A549 (cell line): ENCODE data around the gene CCDC197. TPM values are rescaled to one million over a fixed set of nuclear protein-coding genes. Genes with fewer than 3 reads are reported as not detected.

Source experiments
- ATAC-seq, 2 experiments: fragments of 200-7000 bp in 1 of 2; fragments of >200 bp in 1 of 2; cut with Nextera tagmentation in 1 of 2; cut with Tn5 transposase in 1 of 2; 3 replicates each; pipeline versions ENCODE4 v1.8.0 to v1.9.1; 2018 to 2020; ENCODE audit warnings: mild to moderate bottlenecking in 1 of 2, moderate library complexity in 1 of 2
- CTCF ChIA-PET: fragments of 300-600 bp; sonication (Branson Sonifier 250); formaldehyde crosslinking; extraction: SDS; loops from one replicate; lab custom pipeline; 2021; ENCODE audit warnings: antibody characterized with exemption, inconsistent platforms; lab: Yijun Ruan, JAX
- POLR2A ChIA-PET: fragments of 350-600 bp; formaldehyde crosslinking; extraction: SDS; loops from one replicate; lab custom pipeline; 2021; ENCODE audit warnings: antibody characterized with exemption, inconsistent platforms; lab: Yijun Ruan, JAX
- DNase-seq, 2 experiments: peaks; one replicate each; pipeline versions ENCODE4 v3.0.0 to v3.0.0-alpha.2; 2011 to 2016; ENCODE audit warnings: low read depth in 1 of 2, low spot score in 1 of 2
- FAIRE-seq: peaks from 2 replicates; lab custom pipeline; 2011; peaks lifted over from hg19 to GRCh38; lab: Jason Lieb, UNC
- H3K27ac ChIP-seq, 2 experiments: fragments of >200 bp; sonication (Bioruptor Twin); formaldehyde crosslinking; 3 replicates each; pipeline ENCODE4 v1.5.1; 2016 to 2017
- H3K4me1 ChIP-seq: fragments of >200 bp; sonication (Bioruptor Twin); formaldehyde crosslinking; 3 replicates; pipeline ENCODE4 v1.6.1; 2016
- H3K4me2 ChIP-seq: fragments of >200 bp; sonication (Bioruptor Twin); formaldehyde crosslinking; 3 replicates; pipeline ENCODE4 v1.6.1; 2016
- H3K4me3 ChIP-seq: fragments of >200 bp; sonication (Bioruptor Twin); formaldehyde crosslinking; 3 replicates; pipeline ENCODE4 v1.5.1; 2016
- H3K9me3 ChIP-seq: fragments of >200 bp; sonication (Bioruptor Twin); formaldehyde crosslinking; 3 replicates; pipeline ENCODE4 v1.6.1; 2016
- CBX8 ChIP-seq: fragments of 200-600 bp; sonication (generic); IDR thresholded peaks from 2 replicates; pipeline ENCODE4 v1.6.1; 2016
- CHD2 ChIP-seq: fragments of 150-350 bp; IDR thresholded peaks from 2 replicates; pipeline ENCODE4 v1.6.1; 2014; ENCODE audit warnings: low read length; ENCODE audit not compliant: partially characterized antibody
- CHD4 ChIP-seq: fragments of 200-600 bp; sonication (generic); IDR thresholded peaks from 2 replicates; pipeline ENCODE4 v1.6.1; 2016; ENCODE audit warnings: antibody characterized with exemption, mild to moderate bottlenecking, borderline replicate concordance
- EHF ChIP-seq: fragments of 250-450 bp; sonication (Bioruptor Pico); IDR thresholded peaks from 2 replicates; pipeline ENCODE4 v1.5.0; 2020; ENCODE audit warnings: mild to moderate bottlenecking
- EP300 ChIP-seq, 2 experiments: fragments of >200 bp; sonication (Bioruptor Twin); formaldehyde crosslinking; IDR thresholded peaks; 2 replicates in 1 of 2; 3 replicates in 1 of 2; pipeline ENCODE4 v1.6.1; 2016 to 2017
- FOXS1 ChIP-seq: fragments of 250-450 bp; sonication (Bioruptor Pico); IDR thresholded peaks from 2 replicates; pipeline ENCODE4 v1.5.0; 2020; ENCODE audit warnings: mild to moderate bottlenecking, moderate library complexity
- HDAC2 ChIP-seq: fragments of 200-600 bp; sonication (generic); IDR thresholded peaks from 2 replicates; pipeline ENCODE4 v1.6.1; 2016
- HES2 ChIP-seq: fragments of >200 bp; sonication (Bioruptor Twin); formaldehyde crosslinking; IDR thresholded peaks from 2 replicates; pipeline ENCODE4 v1.6.1; 2016
- HOXA7 ChIP-seq: fragments of 250-450 bp; sonication (Bioruptor Pico); IDR thresholded peaks from 2 replicates; pipeline ENCODE4 v1.5.0; 2020; ENCODE audit warnings: mild to moderate bottlenecking, moderate library complexity
- MAZ ChIP-seq: fragments of 150-350 bp; IDR thresholded peaks from 2 replicates; pipeline ENCODE4 v1.6.1; 2014; ENCODE audit warnings: antibody characterized with exemption, low read depth, low read length, borderline replicate concordance
- MYC ChIP-seq: IDR thresholded peaks from 2 replicates; pipeline ENCODE4 v1.6.1; 2012; ENCODE audit warnings: mild to moderate bottlenecking, inconsistent platforms, low read length, improper control_type of control experiment, borderline replicate concordance
- NPAS2 ChIP-seq: fragments of 250-450 bp; sonication (Bioruptor Pico); IDR thresholded peaks from 2 replicates; pipeline ENCODE4 v1.8.0; 2022; ENCODE audit warnings: mild to moderate bottlenecking, moderate library complexity, borderline replicate concordance
- PHF8 ChIP-seq: fragments of 200-600 bp; sonication (generic); IDR thresholded peaks from 2 replicates; pipeline ENCODE4 v1.6.1; 2016; ENCODE audit warnings: low read depth, mild to moderate bottlenecking, antibody characterized with exemption, moderate library complexity, borderline replicate concordance
- POLR2A ChIP-seq: IDR thresholded peaks from 2 replicates; pipeline ENCODE4 v1.6.1; 2012; ENCODE audit warnings: mild to moderate bottlenecking, low read length
- RAD21 ChIP-seq, 2 experiments: fragments of >200 bp in 1 of 2; sonication (Bioruptor Twin) in 1 of 2; formaldehyde crosslinking in 1 of 2; IDR thresholded peaks in 1 of 2; conservative IDR thresholded peaks in 1 of 2; 2 replicates in 1 of 2; 3 replicates in 1 of 2; pipeline ENCODE4 v1.6.1; 2012 to 2018; ENCODE audit warnings: inconsistent platforms in 1 of 2
- RFX5 ChIP-seq: fragments of 450-650 bp; IDR thresholded peaks from 2 replicates; pipeline ENCODE4 v1.7.1; 2014; ENCODE audit warnings: antibody characterized with exemption, mild to moderate bottlenecking, moderate library complexity
- RNF2 ChIP-seq: fragments of 200-600 bp; sonication (generic); IDR thresholded peaks from 2 replicates; pipeline ENCODE4 v1.6.1; 2016; ENCODE audit warnings: low read depth, mild to moderate bottlenecking, antibody characterized with exemption, moderate library complexity, borderline replicate concordance
- SREBF2 ChIP-seq: fragments of 450-650 bp; IDR thresholded peaks from 2 replicates; pipeline ENCODE4 v1.6.1; 2014; ENCODE audit warnings: mild to moderate bottlenecking, moderate library complexity
- TFCP2L1 ChIP-seq: fragments of 250-450 bp; sonication (Bioruptor Pico); IDR thresholded peaks from 2 replicates; pipeline ENCODE4 v1.5.0; 2021; ENCODE audit warnings: mild to moderate bottlenecking
- WGBS: methylation state at CpG from one replicate; pipeline ENCODE4 v1.1.6; 2017; ENCODE audit errors: missing lambda C conversion rate; 5-methylcytosine and 5-hydroxymethylcytosine counted together
- polyA plus RNA-seq, 4 experiments: library from polyadenylated mRNA; depleted of rRNA in 3 of 4; stranded (reverse); fragments of >200 nt; fragmentation: RNase III in 1 of 4; extraction: RNeasy Plus Mini Kit Qiagen cat#74134 plus additional on column Dnase treatment in 1 of 4; gene quantifications; 2 replicates in 3 of 4; 3 replicates in 1 of 4; pipeline ENCODE4 v1.2.3, GENCODE V29; 2011 to 2017
- TF ChIP-seq, protein P1 (sequence below): IDR thresholded peaks from 2 replicates; pipeline ENCODE4 v1.6.1; 2012
- TF ChIP-seq, protein P2 (sequence below): fragments of >200 bp; sonication (Bioruptor Twin); formaldehyde crosslinking; IDR thresholded peaks from 3 replicates; pipeline ENCODE4 v1.6.1; 2016
- TF ChIP-seq, protein P3 (sequence below): fragments of 200-600 bp; sonication (generic); IDR thresholded peaks from 2 replicates; pipeline ENCODE4 v1.6.1; 2016; ENCODE audit warnings: antibody characterized with exemption, mild to moderate bottlenecking, moderate library complexity
- TF ChIP-seq, protein P4 (sequence below): fragments of 250-450 bp; sonication (Bioruptor Pico); IDR thresholded peaks from 2 replicates; pipeline ENCODE4 v1.5.0; 2020; ENCODE audit warnings: low read depth, mild to moderate bottlenecking, moderate library complexity

CCDC197 gene
- polyA plus RNA-seq, 2 of the 4 experiments (the other 2 are of a cell fraction), result not detected

DNA sequence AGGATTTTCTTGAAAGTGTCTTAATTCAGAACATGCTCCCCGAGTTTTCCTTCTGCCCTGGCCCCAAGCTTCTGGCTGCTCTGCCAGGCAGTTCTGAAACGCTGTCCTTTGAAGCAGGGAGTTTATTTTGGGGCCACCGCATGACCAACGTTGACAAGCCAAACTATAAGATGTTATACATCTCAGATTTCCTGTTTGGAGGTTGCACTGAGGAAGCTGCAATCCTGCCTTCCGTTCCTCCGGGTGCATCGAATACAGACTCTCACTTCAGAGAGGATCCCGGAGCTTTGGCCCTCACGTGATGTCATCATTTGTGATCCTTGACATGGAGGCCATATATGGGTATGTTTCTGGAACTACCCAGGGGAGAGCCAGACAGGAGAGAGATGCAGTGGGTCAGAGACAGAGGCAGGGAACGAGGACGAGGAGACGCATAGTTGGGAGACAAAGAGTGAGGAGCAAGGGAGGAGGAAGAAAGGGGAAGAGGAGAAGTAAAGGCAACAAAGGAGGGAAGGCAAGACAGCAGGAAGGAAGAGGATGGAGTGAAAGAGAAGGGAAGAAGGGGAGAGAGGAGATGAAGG is 20.5 kb upstream of the CCDC197 start, which contains the start of gene ASB2:
Gene ASB2, minus strand, starts transcription at position 94 of the 581 bp plus-strand sequence. CDS start 12,031 bp downstream, outside the sequence.
- ATAC-seq (no peak), FAIRE-seq (no peak), DNase-seq (no peak)
- no peaks in the 10 kb centered on the region for H3K4me1 ChIP-seq
- H3K4me2 ChIP-seq, result no peak within 1 kb of the TSS
- TF ChIP-seq, protein P1, sequence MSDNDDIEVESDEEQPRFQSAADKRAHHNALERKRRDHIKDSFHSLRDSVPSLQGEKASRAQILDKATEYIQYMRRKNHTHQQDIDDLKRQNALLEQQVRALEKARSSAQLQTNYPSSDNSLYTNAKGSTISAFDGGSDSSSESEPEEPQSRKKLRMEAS, result no peak
- TF ChIP-seq EP300 (IDR thresholded peaks at IDR 0.05) (no peak), NPAS2 (CRISPR knock-in tag) (no peak), TFCP2L1 (CRISPR knock-in tag) (no peak), FOXS1 (CRISPR knock-in tag) (no peak)
- no peaks in the 10 kb centered on the region for H3K9me3 ChIP-seq
- POLR2A ChIA-PET, result no interaction called here
- CTCF ChIA-PET, result interaction anchor here (7.7 to 25.8 kb wide), 2 partner anchors 8 to 34 kb away, joined by 50 to 601 read pairs; no protein-coding TSS in a partner anchor
- H3K4me3 ChIP-seq, result no peak within 1 kb of the TSS
- 57% methylated on average over 12 of the region's 12 CpGs for WGBS
- H3K27ac ChIP-seq, result no peak within 1 kb of the TSS

GRCh38 chr14:93977171-93977570 is 19.9 kb upstream of the CCDC197 start:
- no peaks in the 10 kb centered on the region for H3K4me1 ChIP-seq
- TF ChIP-seq HES2, result no peak
- no peak for TF ChIP-seq RFX5
- TF ChIP-seq EP300 (IDR thresholded peaks at IDR 0.05), result no peak
- TF ChIP-seq HDAC2, result no peak
- TF ChIP-seq PHF8, result no peak
- no peak for TF ChIP-seq CBX8
- TF ChIP-seq RAD21 (conservative IDR thresholded peaks at IDR 0.05 in 1 of 2, IDR thresholded peaks at IDR 0.05 in 1 of 2), result no peak
- TF ChIP-seq CHD4, result no peak
- TF ChIP-seq, protein P2, sequence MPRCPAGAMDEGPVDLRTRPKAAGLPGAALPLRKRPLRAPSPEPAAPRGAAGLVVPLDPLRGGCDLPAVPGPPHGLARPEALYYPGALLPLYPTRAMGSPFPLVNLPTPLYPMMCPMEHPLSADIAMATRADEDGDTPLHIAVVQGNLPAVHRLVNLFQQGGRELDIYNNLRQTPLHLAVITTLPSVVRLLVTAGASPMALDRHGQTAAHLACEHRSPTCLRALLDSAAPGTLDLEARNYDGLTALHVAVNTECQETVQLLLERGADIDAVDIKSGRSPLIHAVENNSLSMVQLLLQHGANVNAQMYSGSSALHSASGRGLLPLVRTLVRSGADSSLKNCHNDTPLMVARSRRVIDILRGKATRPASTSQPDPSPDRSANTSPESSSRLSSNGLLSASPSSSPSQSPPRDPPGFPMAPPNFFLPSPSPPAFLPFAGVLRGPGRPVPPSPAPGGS, result no peak
- no peak for TF ChIP-seq SREBF2
- TF ChIP-seq MAZ, result no peak
- TF ChIP-seq CHD2, result no peak
- no peak for TF ChIP-seq EHF (CRISPR knock-in tag)
- TF ChIP-seq, protein P3, sequence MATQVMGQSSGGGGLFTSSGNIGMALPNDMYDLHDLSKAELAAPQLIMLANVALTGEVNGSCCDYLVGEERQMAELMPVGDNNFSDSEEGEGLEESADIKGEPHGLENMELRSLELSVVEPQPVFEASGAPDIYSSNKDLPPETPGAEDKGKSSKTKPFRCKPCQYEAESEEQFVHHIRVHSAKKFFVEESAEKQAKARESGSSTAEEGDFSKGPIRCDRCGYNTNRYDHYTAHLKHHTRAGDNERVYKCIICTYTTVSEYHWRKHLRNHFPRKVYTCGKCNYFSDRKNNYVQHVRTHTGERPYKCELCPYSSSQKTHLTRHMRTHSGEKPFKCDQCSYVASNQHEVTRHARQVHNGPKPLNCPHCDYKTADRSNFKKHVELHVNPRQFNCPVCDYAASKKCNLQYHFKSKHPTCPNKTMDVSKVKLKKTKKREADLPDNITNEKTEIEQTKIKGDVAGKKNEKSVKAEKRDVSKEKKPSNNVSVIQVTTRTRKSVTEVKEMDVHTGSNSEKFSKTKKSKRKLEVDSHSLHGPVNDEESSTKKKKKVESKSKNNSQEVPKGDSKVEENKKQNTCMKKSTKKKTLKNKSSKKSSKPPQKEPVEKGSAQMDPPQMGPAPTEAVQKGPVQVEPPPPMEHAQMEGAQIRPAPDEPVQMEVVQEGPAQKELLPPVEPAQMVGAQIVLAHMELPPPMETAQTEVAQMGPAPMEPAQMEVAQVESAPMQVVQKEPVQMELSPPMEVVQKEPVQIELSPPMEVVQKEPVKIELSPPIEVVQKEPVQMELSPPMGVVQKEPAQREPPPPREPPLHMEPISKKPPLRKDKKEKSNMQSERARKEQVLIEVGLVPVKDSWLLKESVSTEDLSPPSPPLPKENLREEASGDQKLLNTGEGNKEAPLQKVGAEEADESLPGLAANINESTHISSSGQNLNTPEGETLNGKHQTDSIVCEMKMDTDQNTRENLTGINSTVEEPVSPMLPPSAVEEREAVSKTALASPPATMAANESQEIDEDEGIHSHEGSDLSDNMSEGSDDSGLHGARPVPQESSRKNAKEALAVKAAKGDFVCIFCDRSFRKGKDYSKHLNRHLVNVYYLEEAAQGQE, result no peak
- no peak for TF ChIP-seq POLR2A
- no peak for TF ChIP-seq RNF2
- no peak for TF ChIP-seq HOXA7 (CRISPR knock-in tag)
- no peak for TF ChIP-seq MYC
- TF ChIP-seq, protein P4, sequence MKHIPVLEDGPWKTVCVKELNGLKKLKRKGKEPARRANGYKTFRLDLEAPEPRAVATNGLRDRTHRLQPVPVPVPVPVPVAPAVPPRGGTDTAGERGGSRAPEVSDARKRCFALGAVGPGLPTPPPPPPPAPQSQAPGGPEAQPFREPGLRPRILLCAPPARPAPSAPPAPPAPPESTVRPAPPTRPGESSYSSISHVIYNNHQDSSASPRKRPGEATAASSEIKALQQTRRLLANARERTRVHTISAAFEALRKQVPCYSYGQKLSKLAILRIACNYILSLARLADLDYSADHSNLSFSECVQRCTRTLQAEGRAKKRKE (CRISPR knock-in tag), result no peak
- TF ChIP-seq, all 56 proteins: peak for 0
- Histone ChIP-seq H3K4me2 (no peak overlapping the region), H3K9me3 (no peaks in the 10 kb centered on the region), H3K27ac (no peak overlapping the region), H3K4me3 (no peak overlapping the region)
- 76% methylated on average over 5 of the region's 5 CpGs for WGBS
- ChIA-PET CTCF (interaction anchor here (25.8 kb wide), 1 partner anchor 35 kb away, joined by 601 read pairs; no protein-coding TSS in a partner anchor), POLR2A (no interaction called here)
- ATAC-seq, result no peak
- no peak for DNase-seq
- FAIRE-seq, result no peak
